ENCODE results near the gene DACT3. TPM values are rescaled to one million over a fixed set of nuclear protein-coding genes. Genes with fewer than 3 reads are reported as not detected.

Gene DACT3, protein sequence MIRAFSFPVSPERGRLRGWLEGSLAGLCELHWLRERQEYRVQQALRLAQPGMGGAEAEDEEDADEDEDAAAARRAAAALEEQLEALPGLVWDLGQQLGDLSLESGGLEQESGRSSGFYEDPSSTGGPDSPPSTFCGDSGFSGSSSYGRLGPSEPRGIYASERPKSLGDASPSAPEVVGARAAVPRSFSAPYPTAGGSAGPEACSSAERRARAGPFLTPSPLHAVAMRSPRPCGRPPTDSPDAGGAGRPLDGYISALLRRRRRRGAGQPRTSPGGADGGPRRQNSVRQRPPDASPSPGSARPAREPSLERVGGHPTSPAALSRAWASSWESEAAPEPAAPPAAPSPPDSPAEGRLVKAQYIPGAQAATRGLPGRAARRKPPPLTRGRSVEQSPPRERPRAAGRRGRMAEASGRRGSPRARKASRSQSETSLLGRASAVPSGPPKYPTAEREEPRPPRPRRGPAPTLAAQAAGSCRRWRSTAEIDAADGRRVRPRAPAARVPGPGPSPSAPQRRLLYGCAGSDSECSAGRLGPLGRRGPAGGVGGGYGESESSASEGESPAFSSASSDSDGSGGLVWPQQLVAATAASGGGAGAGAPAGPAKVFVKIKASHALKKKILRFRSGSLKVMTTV
- total RNA-seq = 10 to 100 TPM in 4 of 5 donors, 1 to 10 TPM in 1; 9.7 to 29.9 (median 11.1) TPM
- 10 to 100 TPM in 1 of 3 donors, 1 to 10 TPM in 2; 6.1 to 10.5 (median 6.4) TPM for polyA plus RNA-seq
- long read RNA-seq, donor 1, partial matches to known transcripts = 0 of 5 reads
- long read RNA-seq, donor 1, other reads (novel, unspliced or antisense) = 0 of 5 reads
- long read RNA-seq, donor 2, transcript DACT3-202 (4 exons, 2,834 nt) = major isoform, 11 of 12 reads
- long read RNA-seq, donor 2, partial matches to known transcripts = 0 of 12 reads
- long read RNA-seq, donor 2, other reads (novel, unspliced or antisense) = 0 of 12 reads
- long read RNA-seq, donor 3, partial matches to known transcripts = 0 of 3 reads
- long read RNA-seq, donor 3, other reads (novel, unspliced or antisense) = 0 of 3 reads
- long read RNA-seq, donor 4 = 0 reads
- long read RNA-seq, donor 5, transcript DACT3-202 (4 exons, 2,834 nt) = major isoform, 11 of 14 reads
- long read RNA-seq, donor 5, partial matches to known transcripts = 0 of 14 reads
- long read RNA-seq, donor 5, other reads (novel, unspliced or antisense) = 0 of 14 reads
- long read RNA-seq, donor 6, transcript DACT3-202 (4 exons, 2,834 nt) = major isoform, 24 of 26 reads
- long read RNA-seq, donor 6, partial matches to known transcripts = 0 of 26 reads
- long read RNA-seq, donor 6, other reads (novel, unspliced or antisense) = 0 of 26 reads
- long read RNA-seq, donor 7, transcript DACT3-203 (3 exons, 3,085 nt) = minor isoform, 5 of 22 reads
- long read RNA-seq, donor 7, transcript DACT3-202 (4 exons, 2,834 nt) = major isoform, 17 of 22 reads
- long read RNA-seq, donor 7, partial matches to known transcripts = 0 of 22 reads
- long read RNA-seq, donor 7, other reads (novel, unspliced or antisense) = 0 of 22 reads
- long read RNA-seq, donor 8, transcript DACT3-202 (4 exons, 2,834 nt) = major isoform, 6 of 7 reads
- long read RNA-seq, donor 8, partial matches to known transcripts = 0 of 7 reads
- long read RNA-seq, donor 8, other reads (novel, unspliced or antisense) = 0 of 7 reads
- long read RNA-seq, donor 9, partial matches to known transcripts = 0 of 4 reads
- long read RNA-seq, donor 9, other reads (novel, unspliced or antisense) = 0 of 4 reads
- long read RNA-seq, donor 10, partial matches to known transcripts = 0 of 3 reads
- long read RNA-seq, donor 10, other reads (novel, unspliced or antisense) = 0 of 3 reads

DNA sequence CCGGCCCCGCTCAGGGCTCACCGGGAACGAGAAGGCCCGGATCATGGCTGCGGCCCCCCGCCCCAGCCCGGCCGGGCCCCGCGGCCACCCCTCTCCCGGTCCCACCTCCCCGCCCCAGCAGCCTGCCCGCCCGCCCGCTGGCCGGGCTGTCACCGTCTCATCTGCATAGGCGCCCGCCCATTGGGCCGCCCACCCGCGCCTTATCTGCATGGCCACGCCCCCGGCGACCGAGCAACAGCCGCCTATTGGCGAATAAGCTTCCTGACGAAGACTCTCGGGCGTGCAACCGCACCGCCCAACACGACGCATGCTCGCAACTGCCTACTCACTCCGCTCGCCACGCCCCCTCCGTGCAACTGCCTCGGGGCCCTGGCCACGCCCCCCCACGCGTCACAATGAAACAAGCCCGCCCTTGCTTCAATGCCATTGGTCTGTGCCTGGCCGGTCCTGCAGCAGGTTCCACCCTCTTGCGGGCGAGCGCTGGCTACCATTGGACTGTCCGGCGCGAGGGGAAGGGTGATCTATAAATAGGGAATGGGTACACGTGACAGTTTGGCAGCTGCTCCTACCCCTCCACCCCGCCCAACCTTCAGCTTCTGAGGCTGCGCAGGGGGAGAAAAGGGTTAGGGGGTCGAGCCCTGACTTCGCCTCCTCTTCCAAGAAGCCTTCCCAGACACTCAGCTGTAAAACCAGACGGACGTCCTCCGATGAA lies at the start of gene DACT3:
DACT3 (minus strand) TSS at position 163 of the 712 bp plus-strand sequence; CDS start at position 45, 118 bp downstream.
- WGBS, 5 donors = 0 to 1% (median 0%) methylated on average over 11 to 61 of the region's 61 CpGs
- peak; percentile 100 for DNase-seq
- H3K4me1 ChIP-seq = peaks cover 27 to 40% (median 34%) of the 10 kb centered on the region in 4 donors
- peak within 1 kb of the TSS; percentile 57 to 70 (median 64) for H3K4me3 ChIP-seq
- no peak for TF ChIP-seq POLR2A (IDR thresholded peaks at IDR 0.05)
- TF ChIP-seq, protein P1, sequence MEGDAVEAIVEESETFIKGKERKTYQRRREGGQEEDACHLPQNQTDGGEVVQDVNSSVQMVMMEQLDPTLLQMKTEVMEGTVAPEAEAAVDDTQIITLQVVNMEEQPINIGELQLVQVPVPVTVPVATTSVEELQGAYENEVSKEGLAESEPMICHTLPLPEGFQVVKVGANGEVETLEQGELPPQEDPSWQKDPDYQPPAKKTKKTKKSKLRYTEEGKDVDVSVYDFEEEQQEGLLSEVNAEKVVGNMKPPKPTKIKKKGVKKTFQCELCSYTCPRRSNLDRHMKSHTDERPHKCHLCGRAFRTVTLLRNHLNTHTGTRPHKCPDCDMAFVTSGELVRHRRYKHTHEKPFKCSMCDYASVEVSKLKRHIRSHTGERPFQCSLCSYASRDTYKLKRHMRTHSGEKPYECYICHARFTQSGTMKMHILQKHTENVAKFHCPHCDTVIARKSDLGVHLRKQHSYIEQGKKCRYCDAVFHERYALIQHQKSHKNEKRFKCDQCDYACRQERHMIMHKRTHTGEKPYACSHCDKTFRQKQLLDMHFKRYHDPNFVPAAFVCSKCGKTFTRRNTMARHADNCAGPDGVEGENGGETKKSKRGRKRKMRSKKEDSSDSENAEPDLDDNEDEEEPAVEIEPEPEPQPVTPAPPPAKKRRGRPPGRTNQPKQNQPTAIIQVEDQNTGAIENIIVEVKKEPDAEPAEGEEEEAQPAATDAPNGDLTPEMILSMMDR (IDR thresholded peaks at IDR 0.05) = peak in 1 of 7 experiments; percentile 35
- peak in 2 of 3 donors; percentile 71 to 89 for TF ChIP-seq POLR2AphosphoS5 (IDR thresholded peaks at IDR 0.05)
- H3K27me3 ChIP-seq = peaks cover 0 to 32% (median 23%) of the 10 kb centered on the region in 3 donors
- intact Hi-C loops (cut with DNase I; ENCODE audit: low total_unique reads) = loop anchor here (5.0 kb wide), 1 partner anchor 49 kb away; no protein-coding TSS in a partner anchor
- peak within 1 kb of the TSS; percentile 58 to 90 (median 80) for H3K27ac ChIP-seq
- H3K9me3 ChIP-seq = no peaks in the 10 kb centered on the region
- no peaks in the 10 kb centered on the region for H3K36me3 ChIP-seq

DNA sequence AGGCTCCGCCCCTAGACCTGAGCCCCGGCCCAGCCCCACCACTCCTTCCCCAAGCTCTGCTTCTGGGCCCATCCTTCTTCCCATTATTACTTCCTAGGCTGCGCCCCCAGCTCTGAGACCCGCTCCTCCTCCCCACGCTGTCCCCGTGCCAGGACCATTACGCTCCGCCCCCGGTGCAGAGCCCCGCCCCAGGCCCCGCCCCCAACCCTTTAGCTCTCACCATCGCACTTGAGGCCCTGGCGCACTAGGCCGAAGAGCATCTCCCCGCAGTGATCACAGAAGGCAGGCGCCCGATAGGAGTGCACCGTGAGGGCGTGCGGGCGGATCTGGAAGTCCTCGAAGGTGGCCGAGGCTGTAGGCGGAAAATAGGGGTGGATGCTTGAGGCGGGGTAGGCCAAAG lies 49.7 kb upstream of the DACT3 start:
- Histone ChIP-seq H3K27me3 (no peaks in the 10 kb centered on the region), H3K27ac (no peak overlapping the region), H3K4me1 (peaks cover 11 to 22% (median 19%) of the 10 kb centered on the region in 4 donors), H3K9me3 (no peaks in the 10 kb centered on the region), H3K36me3 (peaks cover 25 to 64% (median 58%) of the 10 kb centered on the region in 4 donors), H3K4me3 (no peak overlapping the region)
- TF ChIP-seq EP300 (IDR thresholded peaks at IDR 0.05) (no peak), POLR2A (IDR thresholded peaks at IDR 0.05) (no peak), POLR2AphosphoS5 (IDR thresholded peaks at IDR 0.05) (no peak)
- TF ChIP-seq, protein P1 (IDR thresholded peaks at IDR 0.05) = no peak
- DNase-seq = no peak
- intact Hi-C loops (cut with DNase I; ENCODE audit: low total_unique reads) = no loop called here
- 78 to 85% (median 83%) methylated on average over 22 to 25 of the region's 25 CpGs for WGBS, 5 donors

- H3K27me3 ChIP-seq = no peaks in the 10 kb centered on the region
- DNase-seq = peak; percentile 80 to 85
- H3K4me3 ChIP-seq = no peak overlapping the region
- WGBS, 5 donors = 30 to 42% (median 34%) methylated on average over 16 to 21 of the region's 21 CpGs
- intact Hi-C loops (cut with DNase I; ENCODE audit: low total_unique reads) = no loop called here
- no peaks in the 10 kb centered on the region for H3K9me3 ChIP-seq
- H3K4me1 ChIP-seq = no peaks in the 10 kb centered on the region
- TF ChIP-seq, protein P1 (IDR thresholded peaks at IDR 0.05) = peak in 5 of 7 experiments; percentile 58 to 97 (median 97)
- TF ChIP-seq POLR2A (IDR thresholded peaks at IDR 0.05) (no peak), EP300 (IDR thresholded peaks at IDR 0.05) (no peak), POLR2AphosphoS5 (IDR thresholded peaks at IDR 0.05) (peak in 1 of 3 donors; percentile 28)
- peaks cover 47 to 95% (median 93%) of the 10 kb centered on the region in 4 donors for H3K36me3 ChIP-seq
- H3K27ac ChIP-seq = no peak overlapping the region
Measured at GRCh38 chr19:46704379-46705076, 43.5 kb upstream of the DACT3 start.

All from stomach (tissue), 19 donors.